IPS-18a (cell line): Measurements from ENCODE around the gene TMEM74B.

Experiments used
- H3K27ac ChIP-seq: one replicate; pipeline ENCODE4 v1.5.1; 2013; ENCODE audit warnings: low read length
- H3K27me3 ChIP-seq: one replicate; pipeline ENCODE4 v1.6.1; 2013; ENCODE audit warnings: mild to moderate bottlenecking, low read length; ENCODE audit not compliant: control insufficient read depth, insufficient read depth
- H3K36me3 ChIP-seq: one replicate; pipeline ENCODE4 v1.6.1; 2013; ENCODE audit warnings: low read depth, low read length; ENCODE audit not compliant: control insufficient read depth
- H3K4me1 ChIP-seq: one replicate; pipeline ENCODE4 v1.6.1; 2013; ENCODE audit warnings: low read depth, low read length; ENCODE audit not compliant: control insufficient read depth
- H3K4me3 ChIP-seq: one replicate; pipeline ENCODE4 v1.5.1; 2013; ENCODE audit warnings: low read length
- H3K9ac ChIP-seq: one replicate; pipeline ENCODE4 v1.6.1; 2013; ENCODE audit warnings: mild to moderate bottlenecking, low read length, moderate library complexity
- H3K9me3 ChIP-seq: one replicate; pipeline ENCODE4 v1.6.1; 2013; ENCODE audit warnings: low read depth, low read length; ENCODE audit not compliant: control insufficient read depth

The TMEM74B gene

DNA sequence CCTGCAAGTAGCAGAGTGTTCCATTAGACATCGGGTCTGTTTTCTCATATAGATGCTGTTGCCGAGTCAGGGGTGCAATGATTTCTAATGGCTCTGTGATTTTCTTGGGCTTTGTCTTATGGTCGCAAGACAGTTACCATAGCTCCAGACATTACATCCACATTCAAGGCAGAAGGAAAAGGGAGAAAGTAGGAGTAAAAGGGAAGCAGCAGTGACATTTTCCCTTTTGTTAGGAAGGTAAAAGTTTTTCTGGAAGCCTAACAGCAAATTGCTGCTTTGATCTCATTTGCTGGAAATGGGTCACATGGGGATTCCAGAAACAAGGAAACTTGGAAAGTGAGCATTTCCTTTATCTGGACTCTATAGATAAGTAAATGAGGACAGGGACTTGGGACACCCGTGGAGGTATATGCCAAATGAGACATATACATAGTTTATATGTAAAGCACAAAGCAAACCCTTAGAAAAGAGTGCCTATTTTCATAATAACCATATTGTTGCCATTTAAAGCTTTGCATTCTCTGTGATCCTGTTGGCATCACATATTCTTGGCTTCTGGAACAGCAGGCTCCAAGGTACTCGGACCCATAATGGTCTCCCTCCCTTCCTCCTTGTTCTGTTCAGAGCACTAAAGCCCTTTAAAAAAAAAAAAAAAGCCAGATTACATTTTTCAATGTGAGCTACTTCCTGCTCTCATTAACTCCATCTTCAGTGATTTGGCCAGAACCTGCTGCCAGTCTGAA lies 18.2 kb upstream of the TMEM74B start, which contains the start of gene C20orf202:
Gene C20orf202 (plus strand): TSS at position 693 of the 743 bp plus-strand sequence. CDS start 132 bp downstream, outside the sequence.
- Histone ChIP-seq H3K36me3 (no peaks in the 10 kb centered on the region), H3K27ac (no peak within 1 kb of the TSS), H3K4me3 (no peak within 1 kb of the TSS), H3K9ac (no peak within 1 kb of the TSS), H3K27me3 (no peaks in the 10 kb centered on the region), H3K9me3 (no peaks in the 10 kb centered on the region), H3K4me1 (no peaks in the 10 kb centered on the region)

DNA sequence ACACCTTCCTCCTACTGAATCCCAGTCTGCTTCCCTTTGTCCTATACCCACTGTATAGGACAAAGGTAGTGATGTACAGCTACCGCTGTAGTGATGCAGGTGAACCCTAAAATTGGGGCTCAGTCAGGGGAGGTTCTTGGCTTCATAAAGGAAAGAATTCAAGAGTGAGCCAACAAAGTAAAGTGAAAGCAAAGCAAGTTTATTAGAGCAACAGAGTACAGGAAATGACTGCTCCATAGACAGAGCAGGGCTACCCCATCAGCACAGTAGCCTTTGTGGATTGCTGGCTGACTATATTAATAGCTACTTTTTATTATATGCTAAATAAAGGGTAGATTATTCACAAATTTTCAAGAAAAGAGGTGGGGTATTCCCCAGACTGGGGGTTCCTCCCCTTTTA lies 15.2 kb upstream of the TMEM74B start:
- Histone ChIP-seq H3K4me3 (no peak overlapping the region), H3K27me3 (no peaks in the 10 kb centered on the region), H3K4me1 (no peaks in the 10 kb centered on the region), H3K9me3 (no peaks in the 10 kb centered on the region), H3K36me3 (no peaks in the 10 kb centered on the region), H3K9ac (no peak overlapping the region), H3K27ac (no peak overlapping the region)

- Histone ChIP-seq H3K4me1 (no peaks in the 10 kb centered on the region), H3K36me3 (no peaks in the 10 kb centered on the region), H3K27ac (no peak overlapping the region), H3K9me3 (no peaks in the 10 kb centered on the region), H3K27me3 (no peaks in the 10 kb centered on the region), H3K9ac (no peak overlapping the region), H3K4me3 (no peak overlapping the region)
Measured at GRCh38 chr20:1199212-1199873, 14.6 kb upstream of the TMEM74B start.

GRCh38 chr20:1198751-1199150 lies 14.0 kb upstream of the TMEM74B start:
- H3K27ac ChIP-seq: no peak overlapping the region
- no peak overlapping the region for H3K9ac ChIP-seq
- no peaks in the 10 kb centered on the region for H3K36me3 ChIP-seq
- no peak overlapping the region for H3K4me3 ChIP-seq
- H3K9me3 ChIP-seq: no peaks in the 10 kb centered on the region
- no peaks in the 10 kb centered on the region for H3K4me1 ChIP-seq
- H3K27me3 ChIP-seq: no peaks in the 10 kb centered on the region

DNA sequence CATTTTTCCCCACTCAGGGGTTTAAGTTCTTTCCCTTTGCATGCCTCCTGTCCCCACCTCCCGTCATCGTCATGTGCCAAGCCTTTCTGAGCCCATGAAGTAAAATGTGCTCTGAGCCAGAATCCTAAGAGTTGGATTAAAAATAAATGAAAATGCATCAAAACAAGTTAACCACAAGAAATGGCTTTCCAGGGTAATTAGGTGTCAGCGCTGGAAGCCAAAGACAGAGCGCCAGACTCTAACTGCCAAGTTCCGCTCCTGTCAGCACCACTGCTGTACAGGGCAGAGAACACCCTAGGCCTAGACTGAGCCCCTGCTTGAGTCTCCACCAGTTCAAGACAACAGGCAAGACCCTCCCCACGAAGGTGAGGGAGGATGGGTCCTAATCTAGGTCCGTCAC lies 13.0 kb upstream of the TMEM74B start:
- no peak overlapping the region for H3K4me3 ChIP-seq
- H3K36me3 ChIP-seq: no peaks in the 10 kb centered on the region
- no peaks in the 10 kb centered on the region for H3K27me3 ChIP-seq
- no peak overlapping the region for H3K27ac ChIP-seq
- no peaks in the 10 kb centered on the region for H3K4me1 ChIP-seq
- H3K9me3 ChIP-seq: no peaks in the 10 kb centered on the region
- no peak overlapping the region for H3K9ac ChIP-seq

DNA sequence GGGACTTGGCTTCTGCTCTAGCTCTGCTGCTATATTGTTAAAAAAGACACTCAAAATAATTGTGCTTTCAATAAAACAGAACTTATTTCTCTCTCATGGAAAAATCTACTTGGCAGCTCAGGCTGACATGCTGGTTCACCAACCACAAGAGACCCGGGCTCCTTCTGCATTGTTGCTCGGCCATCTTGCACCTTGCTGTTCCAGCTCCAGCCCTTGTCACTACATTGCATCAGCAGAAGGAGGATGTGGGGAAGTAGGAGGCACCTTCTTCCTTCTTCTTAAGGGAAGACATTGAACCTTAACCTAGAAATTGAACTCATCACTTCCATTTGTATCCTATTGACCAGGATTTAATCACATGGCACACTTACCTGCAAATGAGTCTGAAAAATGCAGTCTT lies 11.9 kb upstream of the TMEM74B start:
- H3K27ac ChIP-seq: no peak overlapping the region
- H3K4me1 ChIP-seq: no peaks in the 10 kb centered on the region
- no peak overlapping the region for H3K4me3 ChIP-seq
- no peaks in the 10 kb centered on the region for H3K9me3 ChIP-seq
- H3K9ac ChIP-seq: no peak overlapping the region
- H3K27me3 ChIP-seq: no peaks in the 10 kb centered on the region
- no peaks in the 10 kb centered on the region for H3K36me3 ChIP-seq

- Histone ChIP-seq H3K4me3 (no peak overlapping the region), H3K4me1 (no peaks in the 10 kb centered on the region), H3K36me3 (no peaks in the 10 kb centered on the region), H3K27me3 (no peaks in the 10 kb centered on the region), H3K9me3 (no peaks in the 10 kb centered on the region), H3K9ac (no peak overlapping the region), H3K27ac (no peak overlapping the region)
Measured at GRCh38 chr20:1195226-1195625, 10.4 kb upstream of the TMEM74B start.

- no peak overlapping the region for H3K4me3 ChIP-seq
- H3K9me3 ChIP-seq: no peaks in the 10 kb centered on the region
- peaks cover 6% of the 10 kb centered on the region for H3K4me1 ChIP-seq
- H3K27me3 ChIP-seq: peaks cover 6% of the 10 kb centered on the region
- H3K27ac ChIP-seq: no peak overlapping the region
- no peak overlapping the region for H3K9ac ChIP-seq
- H3K36me3 ChIP-seq: no peaks in the 10 kb centered on the region
Measured at GRCh38 chr20:1191299-1191698, 6.5 kb upstream of the TMEM74B start.

DNA sequence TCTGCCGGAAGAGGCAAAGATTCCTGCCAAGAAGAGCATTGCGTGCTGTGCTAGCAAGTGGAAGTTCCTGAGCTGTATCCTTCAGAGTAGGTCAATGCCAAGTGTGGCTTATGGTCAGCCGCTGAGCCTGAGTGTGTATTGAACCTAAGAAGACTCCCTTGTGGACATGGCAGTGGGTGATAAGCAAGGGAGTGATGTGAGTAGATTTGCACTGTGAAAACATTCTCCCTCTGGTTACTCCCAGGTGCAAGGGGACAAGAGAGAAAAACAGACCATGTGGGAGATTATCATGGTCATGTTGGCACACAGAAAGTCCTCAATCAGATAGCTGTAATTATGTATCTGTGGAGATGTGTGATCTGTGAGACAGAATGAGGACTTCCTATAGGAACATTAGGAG lies 6.1 kb upstream of the TMEM74B start:
- no peaks in the 10 kb centered on the region for H3K9me3 ChIP-seq
- H3K27ac ChIP-seq: no peak overlapping the region
- no peaks in the 10 kb centered on the region for H3K36me3 ChIP-seq
- no peak overlapping the region for H3K4me3 ChIP-seq
- peaks cover 6% of the 10 kb centered on the region for H3K4me1 ChIP-seq
- H3K27me3 ChIP-seq: peaks cover 11% of the 10 kb centered on the region
- H3K9ac ChIP-seq: no peak overlapping the region

DNA sequence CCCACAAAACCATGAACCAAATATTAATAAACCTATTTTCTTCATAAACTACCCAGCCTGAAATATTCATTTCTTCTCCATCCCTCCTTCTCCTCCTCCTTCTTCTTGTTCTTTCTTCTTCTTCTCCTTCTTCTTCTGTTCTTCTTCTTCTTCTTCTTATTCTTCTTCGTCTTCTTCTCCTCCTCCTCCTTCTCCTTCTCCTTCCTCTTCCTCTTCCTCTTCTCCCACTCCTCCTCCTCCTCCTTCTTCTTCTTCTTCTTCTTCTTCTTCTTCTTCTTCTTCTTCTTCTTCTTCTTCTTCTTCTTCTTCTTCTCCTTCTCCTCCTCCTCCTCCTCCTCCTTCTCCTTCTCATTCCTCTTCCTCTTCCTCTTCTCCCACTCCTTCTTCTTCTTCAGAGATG lies 5.0 kb upstream of the TMEM74B start:
- H3K9ac ChIP-seq: no peak overlapping the region
- H3K36me3 ChIP-seq: no peaks in the 10 kb centered on the region
- peaks cover 12% of the 10 kb centered on the region for H3K27me3 ChIP-seq

GRCh38 chr20:1188347-1188746 lies 3.6 kb upstream of the TMEM74B start:
- no peak overlapping the region for H3K9ac ChIP-seq
- no peaks in the 10 kb centered on the region for H3K36me3 ChIP-seq
- peaks cover 6% of the 10 kb centered on the region for H3K4me1 ChIP-seq
- no peaks in the 10 kb centered on the region for H3K9me3 ChIP-seq
- no peak overlapping the region for H3K4me3 ChIP-seq
- H3K27me3 ChIP-seq: peaks cover 27% of the 10 kb centered on the region
- no peak overlapping the region for H3K27ac ChIP-seq

More for the DNA sequence above, 5.0 kb upstream of the TMEM74B start:
- Histone ChIP-seq H3K4me1 (peaks cover 6% of the 10 kb centered on the region), H3K27ac (no peak overlapping the region), H3K9me3 (no peaks in the 10 kb centered on the region), H3K4me3 (no peak overlapping the region)
